Activated gamma-delta T cell (primary cell): Measurements from ENCODE around the gene CSPG5.

ENCODE experiments used
- DNase-seq: peaks from one replicate; lab custom pipeline; 2025; lab: John Stamatoyannopoulos, UW

The CSPG5 gene

GRCh38 chr3:47540281-47540680, 38.4 kb downstream of the CSPG5 start:
- no peak for DNase-seq

DNA sequence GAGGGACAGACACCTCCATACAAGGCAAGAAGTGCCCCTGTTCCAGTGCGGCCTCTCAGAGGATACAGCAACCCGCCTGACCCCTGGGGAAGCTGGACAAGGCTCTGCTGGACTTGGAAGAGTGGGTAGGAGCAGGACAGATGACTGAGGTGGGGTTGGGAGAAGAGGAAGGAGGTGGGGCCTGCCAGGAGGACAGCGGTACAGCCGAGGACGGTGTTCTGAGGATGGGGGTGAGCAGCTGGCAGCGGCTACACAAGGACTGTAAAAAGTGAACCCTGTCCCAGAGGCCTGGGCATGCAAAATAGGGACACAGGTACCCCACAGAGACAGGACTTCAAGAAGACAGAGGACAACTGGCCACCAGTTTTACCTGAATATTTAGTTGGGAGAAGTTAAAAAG, 41.7 kb downstream of the CSPG5 start:
- DNase-seq = no peak

- no peak for DNase-seq
Observed at GRCh38 chr3:47536221-47536891, 42.3 kb downstream of the CSPG5 start.

DNA sequence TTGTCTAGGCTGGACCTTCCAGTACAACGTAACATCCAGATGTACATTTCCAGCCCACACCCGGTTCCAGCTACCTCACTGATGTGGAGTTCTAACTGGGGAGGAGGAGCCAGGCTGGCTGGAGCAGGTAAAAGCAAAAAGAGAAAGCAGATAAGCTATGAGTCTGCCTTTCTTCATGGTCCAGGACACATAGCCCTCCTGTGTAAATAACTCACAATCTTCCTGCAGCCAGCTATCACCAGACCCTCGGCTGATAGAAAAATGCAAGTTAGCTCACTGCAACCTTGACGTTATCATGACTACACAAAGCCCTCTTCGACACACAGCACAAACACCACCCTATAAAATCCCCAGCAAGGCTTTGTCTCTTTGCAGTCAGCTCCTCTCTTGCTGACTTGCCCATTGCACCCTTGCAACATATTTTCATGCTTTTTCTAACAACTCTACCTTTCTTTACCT, 44.6 kb downstream of the CSPG5 start:
- DNase-seq = no peak

GRCh38 chr3:47533481-47533880, 45.2 kb downstream of the CSPG5 start:
- no peak for DNase-seq

GRCh38 chr3:47527952-47528725, 50.5 kb downstream of the CSPG5 start:
- no peak for DNase-seq

GRCh38 chr3:47525617-47526016, 53.0 kb downstream of the CSPG5 start:
- DNase-seq = no peak

DNA sequence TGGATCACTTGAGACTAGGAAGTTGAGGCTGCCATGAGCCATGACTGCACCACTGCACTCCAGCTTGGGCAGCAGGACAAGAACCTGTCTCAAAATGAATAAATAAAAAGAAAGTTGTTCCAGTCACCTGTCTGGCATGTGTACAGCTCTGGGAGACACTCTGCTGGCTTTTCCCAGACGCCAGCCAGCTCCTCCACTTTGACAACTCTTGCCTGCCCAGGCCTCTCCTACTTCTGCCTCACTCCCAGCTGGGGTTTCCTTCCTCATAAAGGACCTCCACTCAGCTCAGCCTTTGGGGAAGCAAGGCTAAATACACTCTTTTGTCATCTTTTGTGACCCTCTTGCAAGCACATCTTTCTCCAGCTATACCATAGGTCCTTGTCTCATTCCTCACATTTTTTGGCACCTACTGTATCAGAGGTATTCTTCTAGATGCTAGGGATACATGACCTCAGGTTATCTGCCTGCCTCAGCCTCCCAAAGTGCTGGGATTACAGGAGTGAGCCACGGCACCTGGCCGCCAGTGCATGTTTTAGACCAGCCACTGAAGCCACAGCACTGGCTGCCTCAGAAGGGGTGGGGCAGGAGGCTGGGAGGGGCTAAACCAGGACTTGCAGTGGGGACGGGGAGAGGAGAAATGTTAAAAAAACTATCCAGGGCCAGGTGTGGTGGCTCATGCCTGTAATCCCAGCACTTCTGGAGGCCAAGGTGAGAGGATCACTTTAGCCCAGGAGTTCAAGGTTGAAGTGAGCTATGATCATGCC, 55.2 kb downstream of the CSPG5 start:
- no peak for DNase-seq

DNA sequence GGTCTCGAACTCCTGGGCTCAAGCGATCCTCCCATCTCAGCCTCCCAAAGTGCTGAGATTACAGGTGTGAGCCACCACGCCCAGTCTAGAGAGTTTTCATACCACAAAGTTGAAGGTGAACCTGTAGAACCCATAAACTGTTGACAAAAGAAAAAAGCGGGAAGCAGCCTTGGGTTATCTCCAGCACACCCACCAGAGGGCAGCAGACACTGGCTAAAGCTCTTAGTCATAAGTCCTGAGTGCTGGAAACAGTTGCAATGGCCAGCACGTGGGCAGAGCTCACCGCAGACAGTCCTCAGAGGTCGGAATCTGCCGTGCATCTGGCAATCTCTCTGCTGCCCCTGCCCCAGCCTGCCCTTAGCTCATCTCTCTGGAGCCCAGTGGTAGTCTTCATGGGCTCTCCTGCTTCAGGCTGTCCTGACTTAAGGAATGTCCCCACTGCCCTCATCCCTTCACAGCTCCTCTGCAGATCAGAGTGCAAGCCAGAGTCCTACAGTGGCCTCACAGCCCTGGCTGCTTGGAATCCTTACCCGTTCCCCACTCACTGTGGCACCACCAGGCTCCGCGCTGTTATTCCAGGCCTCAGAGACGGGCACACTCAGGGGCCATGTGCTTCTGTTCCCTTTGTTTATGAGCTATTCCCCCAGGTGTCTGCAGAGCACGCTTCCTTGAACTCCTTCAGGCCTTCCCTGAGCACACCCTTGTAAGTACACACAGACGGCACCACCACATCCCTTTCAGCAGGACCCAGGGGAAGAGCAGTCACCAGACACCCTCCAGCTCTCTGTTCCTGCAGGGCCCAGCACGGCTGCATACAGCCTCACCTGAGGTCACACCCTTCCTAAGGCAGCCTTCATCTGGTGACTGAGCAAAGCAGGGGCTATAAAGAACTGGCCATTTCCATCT, 56.3 kb downstream of the CSPG5 start:
- DNase-seq = no peak

- DNase-seq = no peak
Observed at GRCh38 chr3:47520756-47521155, 57.9 kb downstream of the CSPG5 start.

GRCh38 chr3:47517937-47518336, 60.7 kb downstream of the CSPG5 start:
- DNase-seq = no peak

- DNase-seq = no peak
Observed at GRCh38 chr3:47515864-47516319, 62.8 kb downstream of the CSPG5 start.

DNA sequence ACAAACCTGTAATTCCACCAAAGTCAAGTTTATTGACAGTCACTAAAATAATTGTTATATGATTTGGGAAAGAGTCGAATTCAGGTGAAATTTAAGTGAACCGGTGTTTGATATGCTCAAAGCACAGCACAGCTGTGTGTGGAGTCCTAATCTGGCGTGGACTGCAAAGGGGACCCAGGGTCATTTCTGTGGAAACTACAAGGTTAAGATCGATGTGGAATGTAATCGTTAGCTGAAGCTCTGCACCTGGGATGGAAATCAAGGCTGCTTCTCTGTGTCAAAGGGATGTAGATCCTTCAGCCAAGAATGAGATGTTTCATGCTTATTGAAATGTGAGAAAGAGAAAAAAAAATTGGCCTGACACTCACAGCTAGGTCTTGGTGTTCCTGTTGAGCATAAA, 63.6 kb downstream of the CSPG5 start:
- no peak for DNase-seq

- DNase-seq = peak; percentile 97
Observed at GRCh38 chr3:47513125-47513929, 65.3 kb downstream of the CSPG5 start, which contains the start of gene ELP6. TSS of gene ELP6 (minus strand) at chr3:47513712. CDS start at chr3:47513590, 122 bp downstream.

DNA sequence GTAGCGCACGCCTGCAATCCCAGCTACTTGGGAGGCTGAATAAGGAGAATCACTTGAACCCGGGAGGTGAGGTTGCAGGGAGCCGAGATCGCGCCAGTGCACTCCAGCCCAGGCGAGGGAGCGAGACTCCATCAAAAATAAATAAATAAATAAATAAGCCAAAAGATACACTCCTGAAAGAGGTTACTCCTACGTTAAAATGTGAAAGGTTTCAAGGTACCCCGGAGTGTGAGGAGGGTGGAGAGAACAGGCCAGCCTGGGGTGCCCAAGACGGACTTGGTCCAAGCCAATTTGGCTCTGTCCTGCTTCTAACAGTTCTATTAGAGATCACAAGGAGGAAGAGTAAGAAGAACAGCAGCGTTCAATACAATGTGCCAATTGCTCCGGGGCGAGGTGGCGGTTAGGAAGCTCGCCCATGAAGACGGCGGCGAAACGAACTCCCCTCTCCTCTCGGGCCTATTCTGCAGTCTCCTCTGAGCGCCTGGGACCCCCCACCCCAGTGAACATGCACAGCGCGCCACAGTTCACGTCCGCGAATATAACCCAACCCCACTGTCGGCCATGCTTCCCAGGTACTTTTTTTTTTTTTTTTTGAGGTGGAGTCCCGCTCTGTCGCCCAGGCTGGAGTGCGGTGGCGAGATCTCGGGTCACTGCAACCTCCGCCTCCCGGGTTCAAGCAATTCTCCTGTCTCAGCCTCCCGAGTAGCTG, 66.1 kb downstream of the CSPG5 start:
- no peak for DNase-seq
